ENCODE data around the gene GLP2R.

GLP2R gene

GRCh38 chr17:9837551-9838471 lies 12.1 kb downstream of the GLP2R start:
- Histone ChIP-seq H3K27ac (ENCODE audit: poor library complexity, severe bottlenecking) (peak overlapping the region; percentile 94), H3K9me3 (ENCODE audit: severe bottlenecking) (no peaks in the 10 kb centered on the region), H3K4me1 (ENCODE audit: insufficient read depth, poor library complexity, severe bottlenecking) (peaks cover 34% of the 10 kb centered on the region), H3K36me3 (ENCODE audit: low read depth) (no peaks in the 10 kb centered on the region), H3K27me3 (ENCODE audit: insufficient read depth, poor library complexity, severe bottlenecking) (no peaks in the 10 kb centered on the region), H3K4me3 (ENCODE audit: severe bottlenecking) (no peak overlapping the region)
- ATAC-seq (ENCODE audit: low read depth) (peak; percentile 64), DNase-seq (ENCODE audit: low spot score) (no peak)
- TF ChIP-seq, protein P1, sequence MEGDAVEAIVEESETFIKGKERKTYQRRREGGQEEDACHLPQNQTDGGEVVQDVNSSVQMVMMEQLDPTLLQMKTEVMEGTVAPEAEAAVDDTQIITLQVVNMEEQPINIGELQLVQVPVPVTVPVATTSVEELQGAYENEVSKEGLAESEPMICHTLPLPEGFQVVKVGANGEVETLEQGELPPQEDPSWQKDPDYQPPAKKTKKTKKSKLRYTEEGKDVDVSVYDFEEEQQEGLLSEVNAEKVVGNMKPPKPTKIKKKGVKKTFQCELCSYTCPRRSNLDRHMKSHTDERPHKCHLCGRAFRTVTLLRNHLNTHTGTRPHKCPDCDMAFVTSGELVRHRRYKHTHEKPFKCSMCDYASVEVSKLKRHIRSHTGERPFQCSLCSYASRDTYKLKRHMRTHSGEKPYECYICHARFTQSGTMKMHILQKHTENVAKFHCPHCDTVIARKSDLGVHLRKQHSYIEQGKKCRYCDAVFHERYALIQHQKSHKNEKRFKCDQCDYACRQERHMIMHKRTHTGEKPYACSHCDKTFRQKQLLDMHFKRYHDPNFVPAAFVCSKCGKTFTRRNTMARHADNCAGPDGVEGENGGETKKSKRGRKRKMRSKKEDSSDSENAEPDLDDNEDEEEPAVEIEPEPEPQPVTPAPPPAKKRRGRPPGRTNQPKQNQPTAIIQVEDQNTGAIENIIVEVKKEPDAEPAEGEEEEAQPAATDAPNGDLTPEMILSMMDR (IDR thresholded peaks at IDR 0.05; ENCODE audit: poor library complexity, severe bottlenecking): no peak

GRCh38 chr17:9839433-9839832 lies 13.7 kb downstream of the GLP2R start:
- Histone ChIP-seq H3K9me3 (ENCODE audit: severe bottlenecking) (no peaks in the 10 kb centered on the region), H3K27me3 (ENCODE audit: insufficient read depth, poor library complexity, severe bottlenecking) (no peaks in the 10 kb centered on the region), H3K4me3 (ENCODE audit: severe bottlenecking) (no peak overlapping the region), H3K4me1 (ENCODE audit: insufficient read depth, poor library complexity, severe bottlenecking) (peaks cover 34% of the 10 kb centered on the region), H3K27ac (ENCODE audit: poor library complexity, severe bottlenecking) (peak overlapping the region; percentile 94), H3K36me3 (ENCODE audit: low read depth) (no peaks in the 10 kb centered on the region)
- TF ChIP-seq, protein P1 (IDR thresholded peaks at IDR 0.05; ENCODE audit: poor library complexity, severe bottlenecking): peak; percentile 22
- DNase-seq (ENCODE audit: low spot score) (no peak), ATAC-seq (ENCODE audit: low read depth) (no peak)

GRCh38 chr17:9842057-9842758 lies 16.5 kb downstream of the GLP2R start:
- Histone ChIP-seq H3K36me3 (ENCODE audit: low read depth) (no peaks in the 10 kb centered on the region), H3K4me3 (ENCODE audit: severe bottlenecking) (no peak overlapping the region), H3K9me3 (ENCODE audit: severe bottlenecking) (no peaks in the 10 kb centered on the region), H3K4me1 (ENCODE audit: insufficient read depth, poor library complexity, severe bottlenecking) (peaks cover 14% of the 10 kb centered on the region), H3K27ac (ENCODE audit: poor library complexity, severe bottlenecking) (no peak overlapping the region), H3K27me3 (ENCODE audit: insufficient read depth, poor library complexity, severe bottlenecking) (no peaks in the 10 kb centered on the region)
- TF ChIP-seq, protein P1 (IDR thresholded peaks at IDR 0.05; ENCODE audit: poor library complexity, severe bottlenecking): no peak
- DNase-seq (ENCODE audit: low spot score) (no peak), ATAC-seq (ENCODE audit: low read depth) (no peak)

GRCh38 chr17:9843152-9844010 lies 17.7 kb downstream of the GLP2R start:
- ATAC-seq (ENCODE audit: low read depth): no peak
- H3K4me1 ChIP-seq (ENCODE audit: insufficient read depth, poor library complexity, severe bottlenecking): peaks cover 3% of the 10 kb centered on the region

More at GRCh38 chr17:9843152-9844010, 17.7 kb downstream of the GLP2R start:
- TF ChIP-seq, protein P1 (IDR thresholded peaks at IDR 0.05; ENCODE audit: poor library complexity, severe bottlenecking): no peak
- no peaks in the 10 kb centered on the region for H3K36me3 ChIP-seq (ENCODE audit: low read depth)
- no peaks in the 10 kb centered on the region for H3K9me3 ChIP-seq (ENCODE audit: severe bottlenecking)
- no peak overlapping the region for H3K27ac ChIP-seq (ENCODE audit: poor library complexity, severe bottlenecking)
- H3K4me3 ChIP-seq (ENCODE audit: severe bottlenecking): no peak overlapping the region
- no peak for DNase-seq (ENCODE audit: low spot score)
- H3K27me3 ChIP-seq (ENCODE audit: insufficient read depth, poor library complexity, severe bottlenecking): no peaks in the 10 kb centered on the region
